HG02759 (cell line): ENCODE data around the gene RUVBL1.

Experiments used
- ATAC-seq: cut with Tn5 transposase; IDR thresholded peaks from one replicate; pipeline ENCODE4 v1.9.1; 2021; ENCODE audit warnings: mild to moderate bottlenecking, moderate library complexity; ENCODE audit not compliant: unreplicated experiment

The RUVBL1 gene

DNA sequence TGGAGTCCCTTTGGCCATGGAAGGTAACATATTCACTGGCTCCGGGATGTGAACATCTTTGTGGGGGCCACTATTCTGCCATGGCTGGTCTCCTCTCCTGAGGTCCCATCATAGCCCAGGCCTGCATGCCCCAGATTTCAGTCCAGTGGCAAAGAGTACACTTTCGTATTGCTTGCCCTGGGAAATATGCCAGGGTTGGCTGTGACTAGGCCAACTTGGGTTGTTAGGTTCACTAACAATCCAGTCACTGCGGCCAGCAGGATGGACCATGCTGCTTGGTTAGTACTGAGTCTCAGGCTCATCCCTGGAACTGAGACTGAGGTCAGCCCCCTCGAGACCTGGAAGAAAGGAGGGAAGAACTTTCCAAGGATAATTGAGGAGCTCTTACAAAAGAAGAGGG lies 19.9 kb upstream of the RUVBL1 start:
- no peak for ATAC-seq

GRCh38 chr3:128133273-128133883 lies 9.8 kb upstream of the RUVBL1 start:
- no peak for ATAC-seq

GRCh38 chr3:128131897-128132646 lies 8.5 kb upstream of the RUVBL1 start:
- no peak for ATAC-seq

GRCh38 chr3:128128251-128128650 lies 4.6 kb upstream of the RUVBL1 start:
- no peak for ATAC-seq

DNA sequence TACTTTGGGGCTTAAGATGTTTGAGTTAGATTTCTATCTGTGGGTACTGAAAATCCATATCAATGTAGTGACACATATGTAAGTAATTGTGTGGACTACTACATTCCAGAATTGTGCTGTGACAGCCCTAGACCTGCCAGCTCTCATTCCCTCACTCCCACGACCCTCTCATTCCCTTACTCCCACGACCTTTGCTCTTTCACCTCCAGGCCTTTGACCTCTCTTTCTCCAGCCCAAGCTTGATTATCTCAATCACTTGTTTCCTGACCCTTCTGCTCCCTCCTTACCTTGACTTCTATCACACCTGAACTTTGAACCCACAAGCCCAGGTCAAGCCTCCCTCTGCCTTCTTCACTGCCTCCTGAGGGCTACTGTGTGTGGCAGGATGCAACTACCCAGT lies 3.6 kb upstream of the RUVBL1 start:
- ATAC-seq, result no peak

DNA sequence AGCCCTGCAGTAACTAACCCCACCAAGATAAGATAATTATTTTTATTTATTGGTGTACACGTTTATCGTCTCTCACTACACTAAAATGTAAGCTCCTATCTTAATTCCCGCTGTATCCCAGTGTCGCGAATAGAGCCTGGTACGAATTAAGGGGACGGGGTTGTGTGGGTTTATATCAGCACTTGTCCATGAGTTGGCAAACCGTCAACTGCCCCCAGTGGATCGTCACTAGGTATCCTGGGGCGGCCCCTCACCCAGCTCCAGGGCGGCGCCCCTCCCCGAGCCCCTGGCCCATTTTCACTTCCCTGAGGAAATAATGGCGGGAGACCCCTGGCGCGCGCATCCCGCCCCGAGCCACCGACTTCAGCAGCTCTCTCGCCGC lies 465 bp downstream of the RUVBL1 start:
- no peak for ATAC-seq

DNA sequence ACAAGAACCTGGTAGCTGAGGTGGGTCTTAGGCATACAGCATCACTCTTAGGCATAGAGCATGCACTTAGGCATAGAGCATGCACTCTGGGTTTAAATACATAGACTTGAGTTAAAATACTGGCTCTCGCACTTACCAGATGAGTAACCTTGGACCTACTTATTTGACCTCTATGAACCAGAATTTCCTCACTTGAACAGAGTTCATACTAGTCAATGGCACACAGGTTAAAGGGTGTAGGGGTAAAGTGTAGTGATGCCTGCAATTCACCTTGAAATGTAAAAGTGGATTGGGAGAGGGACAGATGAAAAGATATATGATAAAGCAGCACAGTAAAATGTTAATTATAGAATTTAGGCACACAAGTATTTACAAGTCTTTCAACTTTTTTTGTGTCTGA lies 1.6 kb downstream of the RUVBL1 start:
- ATAC-seq, result no peak

- no peak for ATAC-seq
These were observed 9.5 kb downstream of the RUVBL1 start for GRCh38 chr3:128113817-128114794.

- no peak for ATAC-seq
These were observed 11.1 kb downstream of the RUVBL1 start for GRCh38 chr3:128112357-128112968.

GRCh38 chr3:128111147-128111546 lies 12.5 kb downstream of the RUVBL1 start:
- ATAC-seq, result no peak

DNA sequence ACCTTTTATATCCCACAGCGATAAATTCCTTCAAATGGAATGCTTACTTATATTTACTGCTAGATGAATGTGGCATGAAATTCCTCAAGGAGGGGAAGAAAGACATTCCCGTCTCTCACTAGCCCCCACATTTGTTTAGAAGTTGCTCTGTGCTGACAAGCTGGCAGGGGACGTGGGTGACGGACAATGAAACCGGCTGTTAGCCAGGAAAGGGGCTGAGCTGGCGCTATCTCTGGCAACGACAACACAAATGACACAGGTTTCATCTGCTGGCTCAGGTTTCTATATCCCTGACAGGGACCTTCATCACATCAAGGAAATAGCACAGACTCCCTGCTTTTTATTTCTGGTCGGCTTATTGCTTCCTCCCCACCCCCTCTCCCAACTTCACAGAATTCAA lies 15.8 kb downstream of the RUVBL1 start:
- no peak for ATAC-seq

GRCh38 chr3:128103136-128103676 lies 20.4 kb downstream of the RUVBL1 start:
- no peak for ATAC-seq

DNA sequence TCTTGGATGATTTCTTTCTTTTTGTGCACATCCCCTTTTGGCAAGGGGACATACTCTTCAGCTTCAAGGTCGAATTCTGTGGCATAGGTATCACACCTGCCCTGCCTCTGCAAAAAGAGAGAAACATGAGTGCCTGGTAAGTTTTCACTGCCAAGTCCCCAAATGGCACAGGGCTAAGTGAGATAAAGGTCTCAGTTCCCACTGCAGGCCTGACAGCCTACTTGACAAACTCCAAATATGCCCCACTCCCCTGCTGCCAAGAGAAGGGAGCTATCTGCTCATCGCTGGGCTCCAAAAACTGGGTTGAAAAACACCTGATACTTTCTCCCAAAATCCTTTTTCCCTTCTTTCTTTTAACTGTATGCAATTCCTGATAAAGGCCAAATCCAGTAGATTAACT lies 23.0 kb downstream of the RUVBL1 start:
- no peak for ATAC-seq

DNA sequence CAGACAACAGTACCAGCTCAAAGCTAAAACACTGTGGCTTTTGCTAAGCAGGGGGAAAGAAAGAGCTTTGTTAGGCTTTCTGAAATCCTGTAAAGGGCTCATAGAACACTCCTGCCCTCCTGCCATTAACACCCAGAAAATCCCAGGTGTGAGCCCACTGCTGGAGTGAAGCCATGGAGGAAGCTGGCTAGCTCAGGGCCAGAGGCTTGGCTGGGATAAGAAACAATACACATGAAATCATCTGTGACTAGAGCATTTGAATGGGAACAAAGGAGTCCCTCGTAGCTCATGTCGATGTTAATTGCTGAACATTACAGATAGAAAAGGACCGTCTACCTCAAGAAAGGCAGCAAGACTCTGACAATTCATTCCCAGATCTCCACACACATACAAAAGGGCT lies 23.5 kb downstream of the RUVBL1 start:
- ATAC-seq, result no peak

- ATAC-seq, result no peak
These were observed 25.4 kb downstream of the RUVBL1 start for GRCh38 chr3:128098234-128098633.

DNA sequence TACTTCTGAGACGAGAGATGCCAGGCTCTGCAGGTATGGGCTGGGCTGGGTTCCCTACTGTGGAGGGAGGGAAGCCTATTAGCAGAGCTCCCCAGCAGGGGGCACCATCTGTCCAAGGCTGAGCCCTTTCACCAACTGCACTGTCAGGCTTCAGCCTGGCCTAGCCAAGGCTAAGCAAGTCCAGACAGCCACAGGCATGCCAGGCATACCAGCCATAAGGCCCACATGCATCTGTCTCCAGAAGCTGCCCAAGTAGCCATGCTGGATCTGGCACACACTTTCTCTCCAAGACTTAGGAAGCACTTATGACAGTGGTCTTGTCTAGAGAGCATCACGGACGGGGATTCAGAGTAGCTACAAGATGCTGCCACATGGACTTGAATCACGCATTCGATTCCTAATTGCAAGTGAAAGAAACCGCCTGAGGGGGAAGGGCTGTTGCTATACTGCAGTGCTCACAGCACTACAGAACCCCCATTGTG lies 28.3 kb downstream of the RUVBL1 start:
- peak; percentile 95 for ATAC-seq

GRCh38 chr3:128094295-128095151 lies 29.1 kb downstream of the RUVBL1 start:
- ATAC-seq, result no peak

DNA sequence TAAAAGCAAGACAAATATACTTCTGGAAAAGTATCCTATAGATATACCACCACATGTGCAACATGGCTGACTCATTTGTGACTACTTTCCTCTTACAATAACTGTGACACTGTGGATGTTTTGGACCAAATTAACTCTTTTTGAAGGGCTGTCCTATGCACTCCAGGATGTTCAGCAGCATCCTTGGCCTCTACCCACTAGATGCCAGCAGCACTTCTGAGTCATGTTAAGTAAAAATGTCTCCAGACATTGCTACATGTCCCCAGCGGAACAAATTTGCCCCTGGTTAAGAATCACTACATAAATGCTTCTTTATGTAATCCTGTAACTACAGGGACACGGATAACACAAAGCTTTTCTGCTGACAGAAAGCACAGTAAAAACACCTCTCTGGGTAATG lies 32.0 kb downstream of the RUVBL1 start:
- no peak for ATAC-seq

DNA sequence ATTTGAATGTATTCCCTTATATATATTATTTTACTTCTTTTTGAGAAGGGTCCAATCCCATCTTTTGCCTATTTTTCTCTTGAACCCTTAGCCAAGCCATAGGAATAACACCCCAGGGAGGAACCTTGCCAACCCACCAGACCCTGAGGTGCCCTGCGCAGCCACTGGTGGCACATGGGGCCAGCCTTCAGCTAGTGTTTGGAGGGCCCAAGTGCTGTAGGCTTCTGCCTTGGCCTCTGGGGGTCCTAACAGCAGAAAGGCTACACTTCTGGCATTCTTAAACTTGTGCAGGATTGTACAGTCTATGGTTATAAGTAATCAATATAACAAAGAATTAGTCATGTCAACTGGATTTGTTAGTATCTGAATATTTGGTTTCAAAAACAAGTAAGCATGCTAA lies 34.5 kb downstream of the RUVBL1 start:
- no peak for ATAC-seq

DNA sequence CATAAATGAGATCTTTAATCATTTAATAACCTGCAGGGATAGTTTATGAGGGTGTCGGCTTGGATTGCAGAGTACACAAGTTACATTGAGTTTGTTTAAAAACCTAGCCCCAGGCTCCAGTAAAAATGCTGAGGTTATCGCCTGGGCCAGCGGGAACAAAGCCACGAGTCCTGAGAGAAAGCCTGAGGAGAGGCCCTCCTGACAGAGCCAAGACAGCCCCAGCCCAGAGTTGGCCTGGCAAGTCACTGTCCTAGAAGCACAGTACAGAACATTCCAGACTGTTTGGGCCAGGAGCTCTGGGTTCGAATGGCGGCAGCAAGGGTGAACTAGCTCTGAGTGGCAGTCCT lies 39.0 kb downstream of the RUVBL1 start:
- ATAC-seq, result no peak
